Neural crest cell (in vitro differentiated cells): Measurements from ENCODE around the gene ANKRD55. TPM values are rescaled to one million over a fixed set of nuclear protein-coding genes. Genes with fewer than 3 reads are reported as not detected.
"Not testable (repeated sequence)": the region's sequence is repeated elsewhere in the genome, so short reads cannot be mapped to it uniquely, and the experiment has no call there.

Experiments used
- DNase-seq: peaks from one replicate; pipeline ENCODE4 v3.0.0; 2021; ENCODE audit warnings: low read depth, mixed read lengths, low spot score
- H3K27ac Mint-ChIP-seq: one replicate; pipeline ENCODE4 v1.8.0; 2021; ENCODE audit warnings: mild to moderate bottlenecking, mixed read lengths; ENCODE audit not compliant: unreplicated experiment
- H3K27me3 Mint-ChIP-seq: 2 replicates; pipeline ENCODE4 v1.8.0; 2021; ENCODE audit warnings: low read depth, mild to moderate bottlenecking, mixed read lengths
- H3K36me3 Mint-ChIP-seq: 2 replicates; pipeline ENCODE4 v1.8.0; 2021; ENCODE audit warnings: low read depth, mild to moderate bottlenecking, mixed read lengths
- H3K4me1 Mint-ChIP-seq: 2 replicates; pipeline ENCODE4 v1.8.0; 2021; ENCODE audit warnings: mixed read lengths
- H3K4me3 Mint-ChIP-seq: one replicate; pipeline ENCODE4 v1.8.0; 2021; ENCODE audit warnings: mild to moderate bottlenecking, mixed read lengths
- H3K9me3 Mint-ChIP-seq: 2 replicates; pipeline ENCODE4 v1.8.0; 2021; ENCODE audit warnings: mixed read lengths
- total RNA-seq: library from RNA; stranded (reverse); gene quantifications from 2 replicates; pipeline ENCODE4 v1.2.1, GENCODE V29; 2021
- TF ChIP-seq, protein P1 (sequence below): fragments of 200-600 bp; sonication (generic); conservative IDR thresholded peaks from 2 replicates; pipeline ENCODE4 v1.5.0; 2021; ENCODE audit warnings: antibody characterized with exemption, mild to moderate bottlenecking

ANKRD55 gene
- total RNA-seq, 1 donor from 2014 or later, result 0.16 TPM

DNA sequence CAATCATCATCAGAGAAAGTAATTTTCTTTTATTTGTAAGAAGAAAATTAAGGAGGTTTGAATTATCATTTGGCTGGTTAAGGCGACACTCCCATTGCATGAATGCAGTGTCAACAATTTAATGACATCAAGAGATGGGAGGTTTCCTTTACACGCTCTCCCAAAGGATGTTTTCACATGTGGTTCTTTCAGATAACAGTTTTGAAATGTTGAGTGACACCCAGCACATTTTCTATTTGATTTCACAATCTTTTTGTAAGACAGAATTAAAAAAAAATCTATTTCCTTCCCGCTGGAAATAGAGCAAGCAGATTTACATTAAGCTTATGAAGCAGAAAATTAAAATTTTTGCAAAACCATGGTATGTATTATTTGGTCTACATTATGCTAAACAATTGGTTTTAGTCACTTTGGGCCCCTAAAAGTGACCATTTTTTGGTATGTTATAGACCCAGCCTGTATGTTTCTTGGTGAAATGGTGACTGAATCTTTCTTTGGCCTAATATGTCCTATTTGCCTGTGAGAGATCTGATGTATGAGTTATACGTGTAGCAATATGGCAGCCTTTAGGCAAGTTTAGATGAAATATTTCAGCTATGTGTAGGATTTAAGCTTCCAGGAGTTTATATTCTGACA lies 18.9 kb upstream of the ANKRD55 start:
- H3K9me3 Mint-ChIP-seq, result peaks cover 2% of the 10 kb centered on the region
- H3K4me3 Mint-ChIP-seq, result no peak overlapping the region
- TF ChIP-seq, protein P1, sequence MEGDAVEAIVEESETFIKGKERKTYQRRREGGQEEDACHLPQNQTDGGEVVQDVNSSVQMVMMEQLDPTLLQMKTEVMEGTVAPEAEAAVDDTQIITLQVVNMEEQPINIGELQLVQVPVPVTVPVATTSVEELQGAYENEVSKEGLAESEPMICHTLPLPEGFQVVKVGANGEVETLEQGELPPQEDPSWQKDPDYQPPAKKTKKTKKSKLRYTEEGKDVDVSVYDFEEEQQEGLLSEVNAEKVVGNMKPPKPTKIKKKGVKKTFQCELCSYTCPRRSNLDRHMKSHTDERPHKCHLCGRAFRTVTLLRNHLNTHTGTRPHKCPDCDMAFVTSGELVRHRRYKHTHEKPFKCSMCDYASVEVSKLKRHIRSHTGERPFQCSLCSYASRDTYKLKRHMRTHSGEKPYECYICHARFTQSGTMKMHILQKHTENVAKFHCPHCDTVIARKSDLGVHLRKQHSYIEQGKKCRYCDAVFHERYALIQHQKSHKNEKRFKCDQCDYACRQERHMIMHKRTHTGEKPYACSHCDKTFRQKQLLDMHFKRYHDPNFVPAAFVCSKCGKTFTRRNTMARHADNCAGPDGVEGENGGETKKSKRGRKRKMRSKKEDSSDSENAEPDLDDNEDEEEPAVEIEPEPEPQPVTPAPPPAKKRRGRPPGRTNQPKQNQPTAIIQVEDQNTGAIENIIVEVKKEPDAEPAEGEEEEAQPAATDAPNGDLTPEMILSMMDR, result no peak

DNA sequence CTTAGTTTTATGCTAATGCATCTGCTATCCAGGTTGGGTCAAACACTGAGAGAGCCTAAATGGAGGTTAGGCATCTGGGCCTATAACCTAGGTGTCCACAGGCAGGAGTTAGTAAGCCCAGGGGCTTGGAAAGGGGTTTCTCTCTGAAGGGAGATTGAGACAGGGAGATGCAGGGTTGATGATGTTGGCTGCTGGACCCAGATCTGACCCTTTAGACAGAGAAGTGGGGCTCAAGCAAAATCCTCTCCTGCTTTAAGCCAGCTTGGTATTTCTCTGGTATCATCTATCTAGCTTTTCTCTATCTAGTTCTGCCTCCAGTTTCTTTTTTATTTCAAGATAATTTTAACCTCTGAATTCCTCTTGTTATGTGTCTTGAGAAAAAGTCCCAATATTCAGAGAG lies 18.3 kb upstream of the ANKRD55 start:
- TF ChIP-seq, protein P1, result no peak
- Mint-ChIP-seq H3K4me3 (no peak overlapping the region), H3K27ac (no peak overlapping the region), H3K4me1 (peaks cover 4% of the 10 kb centered on the region), H3K9me3 (peaks cover 2% of the 10 kb centered on the region), H3K36me3 (peaks cover 2% of the 10 kb centered on the region), H3K27me3 (no peaks in the 10 kb centered on the region)
- no peak for DNase-seq

More for the DNA sequence above, 18.9 kb upstream of the ANKRD55 start:
- peaks cover 4% of the 10 kb centered on the region for H3K4me1 Mint-ChIP-seq
- H3K36me3 Mint-ChIP-seq, result peaks cover 2% of the 10 kb centered on the region
- H3K27ac Mint-ChIP-seq, result no peak overlapping the region
- DNase-seq, result no peak
- H3K27me3 Mint-ChIP-seq, result no peaks in the 10 kb centered on the region

- Mint-ChIP-seq H3K4me1 (peaks cover 4% of the 10 kb centered on the region), H3K27me3 (no peaks in the 10 kb centered on the region)
- TF ChIP-seq, protein P1, result no peak
Measured at GRCh38 chr5:56250011-56250410, 16.9 kb upstream of the ANKRD55 start.

DNA sequence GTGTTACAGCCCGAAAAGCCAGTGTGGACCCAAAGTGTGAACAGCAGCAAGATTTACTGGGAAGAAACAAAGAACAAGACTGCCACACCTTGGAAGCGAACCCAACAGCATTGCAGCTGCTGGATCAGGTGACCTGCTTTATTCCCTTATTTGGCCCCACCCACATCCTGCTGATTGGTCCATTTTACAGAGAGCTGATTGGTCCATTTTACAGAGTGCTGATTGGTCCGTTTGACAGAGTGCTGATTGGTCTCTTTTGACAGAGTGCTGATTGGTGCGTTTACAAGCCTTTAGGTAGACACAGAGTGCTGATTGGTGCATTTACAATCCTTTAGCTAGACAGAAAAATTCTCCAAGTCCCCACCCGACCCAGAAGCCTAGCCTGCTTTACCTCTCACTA lies 16.0 kb upstream of the ANKRD55 start:
- not testable (repeated sequence) for H3K4me1 Mint-ChIP-seq, H3K4me3 Mint-ChIP-seq, H3K27me3 Mint-ChIP-seq, DNase-seq, H3K27ac Mint-ChIP-seq, H3K36me3 Mint-ChIP-seq, H3K9me3 Mint-ChIP-seq

More at GRCh38 chr5:56250011-56250410, 16.9 kb upstream of the ANKRD55 start:
- H3K9me3 Mint-ChIP-seq, result no peaks in the 10 kb centered on the region
- H3K4me3 Mint-ChIP-seq, result no peak overlapping the region
- no peak overlapping the region for H3K27ac Mint-ChIP-seq
- DNase-seq, result no peak
- peaks cover 2% of the 10 kb centered on the region for H3K36me3 Mint-ChIP-seq

DNA sequence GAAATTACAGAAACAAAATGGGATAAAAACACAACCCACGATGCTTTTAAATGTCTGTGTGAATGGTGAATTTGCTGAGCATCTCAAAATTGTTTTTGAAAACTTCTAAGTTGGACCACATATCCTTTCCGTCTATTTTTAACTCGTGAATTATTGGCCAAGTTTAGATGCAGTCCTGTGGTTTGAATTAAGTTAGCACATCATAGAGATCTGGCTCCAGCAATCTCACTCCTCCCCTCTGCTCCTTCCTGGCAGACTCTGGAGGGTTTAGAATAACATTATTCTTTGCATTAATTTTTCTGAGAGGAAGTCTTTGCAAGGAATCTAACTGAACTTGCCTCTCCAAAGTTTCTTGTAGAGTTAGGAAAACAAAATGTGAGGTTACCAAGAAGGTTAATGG lies 14.5 kb upstream of the ANKRD55 start:
- no peaks in the 10 kb centered on the region for H3K9me3 Mint-ChIP-seq
- H3K27me3 Mint-ChIP-seq, result no peaks in the 10 kb centered on the region
- peaks cover 2% of the 10 kb centered on the region for H3K36me3 Mint-ChIP-seq
- TF ChIP-seq, protein P1, result no peak
- H3K27ac Mint-ChIP-seq, result no peak overlapping the region
- H3K4me3 Mint-ChIP-seq, result no peak overlapping the region
- peaks cover 4% of the 10 kb centered on the region for H3K4me1 Mint-ChIP-seq
- no peak for DNase-seq

GRCh38 chr5:56246769-56247168 lies 13.6 kb upstream of the ANKRD55 start:
- TF ChIP-seq, protein P1, result no peak
- Mint-ChIP-seq H3K4me3 (no peak overlapping the region), H3K27ac (no peak overlapping the region), H3K27me3 (no peaks in the 10 kb centered on the region), H3K36me3 (peaks cover 2% of the 10 kb centered on the region), H3K4me1 (peaks cover 4% of the 10 kb centered on the region), H3K9me3 (peaks cover under 1% of the 10 kb centered on the region)
- DNase-seq, result no peak
